ENCODE data around the gene DCAF6.

DNA sequence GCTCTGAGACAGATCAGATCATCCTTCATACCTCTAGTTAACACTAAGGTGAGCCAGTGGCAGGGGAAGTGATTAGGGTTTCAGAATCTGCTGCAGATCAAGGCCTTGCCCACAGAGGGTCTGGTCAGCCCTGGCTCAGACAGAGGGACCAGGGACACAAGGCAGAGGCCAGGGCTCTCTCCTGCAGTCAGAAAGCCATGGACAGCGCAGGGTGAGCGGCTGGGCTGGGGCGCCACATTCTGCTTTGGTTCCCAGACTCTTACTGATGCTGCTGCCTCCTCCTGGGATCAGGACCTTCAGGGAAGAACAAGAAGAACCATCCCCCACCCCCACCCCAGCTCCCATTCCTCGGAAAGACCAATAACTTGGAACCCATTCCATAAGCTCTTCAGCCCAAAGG is 157.1 kb downstream of the DCAF6 start:
- TF ChIP-seq, protein P1, sequence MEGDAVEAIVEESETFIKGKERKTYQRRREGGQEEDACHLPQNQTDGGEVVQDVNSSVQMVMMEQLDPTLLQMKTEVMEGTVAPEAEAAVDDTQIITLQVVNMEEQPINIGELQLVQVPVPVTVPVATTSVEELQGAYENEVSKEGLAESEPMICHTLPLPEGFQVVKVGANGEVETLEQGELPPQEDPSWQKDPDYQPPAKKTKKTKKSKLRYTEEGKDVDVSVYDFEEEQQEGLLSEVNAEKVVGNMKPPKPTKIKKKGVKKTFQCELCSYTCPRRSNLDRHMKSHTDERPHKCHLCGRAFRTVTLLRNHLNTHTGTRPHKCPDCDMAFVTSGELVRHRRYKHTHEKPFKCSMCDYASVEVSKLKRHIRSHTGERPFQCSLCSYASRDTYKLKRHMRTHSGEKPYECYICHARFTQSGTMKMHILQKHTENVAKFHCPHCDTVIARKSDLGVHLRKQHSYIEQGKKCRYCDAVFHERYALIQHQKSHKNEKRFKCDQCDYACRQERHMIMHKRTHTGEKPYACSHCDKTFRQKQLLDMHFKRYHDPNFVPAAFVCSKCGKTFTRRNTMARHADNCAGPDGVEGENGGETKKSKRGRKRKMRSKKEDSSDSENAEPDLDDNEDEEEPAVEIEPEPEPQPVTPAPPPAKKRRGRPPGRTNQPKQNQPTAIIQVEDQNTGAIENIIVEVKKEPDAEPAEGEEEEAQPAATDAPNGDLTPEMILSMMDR (IDR thresholded peaks at IDR 0.05): no peak
- TF ChIP-seq POLR2A (IDR thresholded peaks at IDR 0.05): no peak
